Measurements from ENCODE around the gene LIF.

The LIF gene

DNA sequence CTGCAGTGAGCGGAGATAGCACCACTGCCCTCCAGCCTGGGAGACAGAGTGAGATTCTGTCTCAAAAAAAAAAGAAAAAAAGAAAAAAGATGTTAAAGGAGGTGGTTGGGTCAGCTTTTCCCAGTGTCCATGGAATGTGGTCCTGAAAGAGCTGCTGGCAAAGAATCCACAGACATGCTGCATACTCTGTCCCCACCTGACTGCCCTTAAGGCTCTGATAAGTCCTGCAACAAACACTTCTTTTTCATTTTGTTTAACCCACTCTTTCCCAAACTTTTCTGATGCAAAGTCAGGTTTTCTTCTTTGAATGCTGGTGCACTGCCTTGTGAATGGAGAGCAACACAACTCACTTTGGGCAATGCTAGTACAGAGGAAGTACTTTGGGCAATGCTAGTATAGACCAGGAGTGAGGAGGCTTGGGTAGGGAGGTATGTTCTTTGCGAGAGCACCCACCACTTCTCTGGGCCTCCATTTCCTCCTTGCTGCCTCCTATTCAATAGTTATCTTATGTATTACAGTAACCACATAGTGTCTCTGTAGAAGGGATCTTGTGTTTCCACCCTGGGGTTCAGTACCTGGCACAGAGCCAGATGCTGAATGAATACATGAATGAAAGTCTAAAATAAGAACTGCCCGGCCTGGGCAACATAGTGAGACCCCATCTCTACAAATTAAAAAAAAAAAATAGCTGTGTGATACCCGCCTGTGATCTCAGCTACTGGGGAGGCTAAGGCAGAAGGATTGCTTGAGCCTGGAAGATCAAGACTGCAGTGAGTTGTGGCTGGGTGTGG lies 18.9 kb downstream of the LIF start:
- Histone ChIP-seq H3K36me3 (ENCODE audit: control insufficient read depth, insufficient read depth, low read length) (no peaks in the 10 kb centered on the region), H3K27me3 (replicated peaks; ENCODE audit: control insufficient read depth, insufficient read depth, low read length) (no peaks in the 10 kb centered on the region; the same call in none of the 2 replicates), H3K4me3 (replicated peaks; ENCODE audit: low read depth, low read length) (no peak overlapping the region)
- TF ChIP-seq, protein P1, sequence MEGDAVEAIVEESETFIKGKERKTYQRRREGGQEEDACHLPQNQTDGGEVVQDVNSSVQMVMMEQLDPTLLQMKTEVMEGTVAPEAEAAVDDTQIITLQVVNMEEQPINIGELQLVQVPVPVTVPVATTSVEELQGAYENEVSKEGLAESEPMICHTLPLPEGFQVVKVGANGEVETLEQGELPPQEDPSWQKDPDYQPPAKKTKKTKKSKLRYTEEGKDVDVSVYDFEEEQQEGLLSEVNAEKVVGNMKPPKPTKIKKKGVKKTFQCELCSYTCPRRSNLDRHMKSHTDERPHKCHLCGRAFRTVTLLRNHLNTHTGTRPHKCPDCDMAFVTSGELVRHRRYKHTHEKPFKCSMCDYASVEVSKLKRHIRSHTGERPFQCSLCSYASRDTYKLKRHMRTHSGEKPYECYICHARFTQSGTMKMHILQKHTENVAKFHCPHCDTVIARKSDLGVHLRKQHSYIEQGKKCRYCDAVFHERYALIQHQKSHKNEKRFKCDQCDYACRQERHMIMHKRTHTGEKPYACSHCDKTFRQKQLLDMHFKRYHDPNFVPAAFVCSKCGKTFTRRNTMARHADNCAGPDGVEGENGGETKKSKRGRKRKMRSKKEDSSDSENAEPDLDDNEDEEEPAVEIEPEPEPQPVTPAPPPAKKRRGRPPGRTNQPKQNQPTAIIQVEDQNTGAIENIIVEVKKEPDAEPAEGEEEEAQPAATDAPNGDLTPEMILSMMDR (IDR thresholded peaks at IDR 0.05; ENCODE audit: insufficient read depth, low read length, poor library complexity, severe bottlenecking) = no peak
- DNase-seq (ENCODE audit: extremely low read depth, insufficient read length) = no peak

DNA sequence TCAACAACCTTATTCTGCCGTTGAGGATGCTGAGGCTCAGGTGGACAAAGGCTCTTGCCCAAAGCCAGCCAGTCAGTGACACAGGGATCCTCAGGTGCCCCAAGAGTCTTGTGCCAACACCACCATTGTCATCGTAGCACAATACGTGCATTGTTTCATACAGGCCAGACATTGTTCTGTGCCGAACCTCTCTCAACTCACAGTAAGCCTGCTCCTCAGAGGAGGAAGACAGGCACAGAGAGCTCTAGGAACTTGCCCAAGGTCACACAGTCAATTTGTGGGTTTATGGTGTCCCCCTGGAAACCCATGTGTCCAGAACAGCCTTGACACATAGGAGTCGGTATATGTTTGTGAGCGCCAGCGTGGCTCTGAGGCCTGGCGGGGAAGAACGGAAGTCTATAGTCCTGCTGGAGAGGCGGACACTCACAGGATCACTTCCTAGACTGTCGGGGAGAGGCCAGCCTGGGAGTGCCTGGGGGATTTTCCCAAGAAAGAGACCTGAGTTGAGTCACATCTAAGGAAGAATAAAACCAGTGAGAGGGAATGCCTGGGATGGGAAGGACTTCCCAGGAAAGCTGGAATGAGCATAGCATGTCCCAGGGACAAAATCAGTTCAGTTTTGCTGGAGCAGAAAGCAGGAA lies 20.2 kb downstream of the LIF start:
- no peak overlapping the region for H3K4me3 ChIP-seq (replicated peaks; ENCODE audit: low read depth, low read length)
- H3K36me3 ChIP-seq (ENCODE audit: control insufficient read depth, insufficient read depth, low read length) = no peaks in the 10 kb centered on the region
- DNase-seq (ENCODE audit: extremely low read depth, insufficient read length) = no peak
- H3K27me3 ChIP-seq (replicated peaks; ENCODE audit: control insufficient read depth, insufficient read depth, low read length) = no peaks in the 10 kb centered on the region; the same call in none of the 2 replicates
- TF ChIP-seq, protein P1 (IDR thresholded peaks at IDR 0.05; ENCODE audit: insufficient read depth, low read length, poor library complexity, severe bottlenecking) = no peak

DNA sequence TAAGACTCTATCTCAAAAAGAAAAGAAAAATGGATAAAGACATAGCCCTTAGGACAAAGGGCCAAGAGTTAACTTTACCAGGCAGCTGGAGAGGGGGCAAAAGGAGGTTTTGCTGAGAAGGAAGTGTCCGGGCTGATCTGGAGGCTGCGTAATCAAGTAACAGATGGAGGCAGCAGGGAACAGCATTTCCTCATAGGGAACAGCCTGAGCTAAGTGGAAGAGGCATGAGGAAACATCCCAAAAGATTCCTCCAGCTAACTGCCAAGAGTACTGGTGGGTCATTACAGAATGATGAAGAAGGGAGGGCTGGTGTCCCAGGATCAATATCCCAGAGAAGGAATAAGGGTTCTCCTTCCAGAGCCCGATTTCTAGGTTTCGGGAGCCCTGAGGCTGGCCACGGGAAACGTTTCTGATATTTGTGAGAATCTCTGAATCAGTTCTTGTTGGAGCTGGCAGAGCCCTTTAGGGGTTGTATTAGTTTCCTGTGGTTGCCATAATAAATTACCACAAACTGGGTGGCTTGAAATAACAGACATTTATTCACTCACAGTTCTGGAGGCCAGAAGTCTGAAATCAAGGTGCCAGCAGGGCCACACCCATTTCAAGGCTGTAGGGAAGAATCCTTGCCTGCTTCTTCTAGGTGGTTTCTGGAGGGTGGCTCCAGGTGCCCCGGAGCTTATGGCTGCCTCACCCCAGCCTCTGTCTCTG lies 21.2 kb downstream of the LIF start:
- Histone ChIP-seq H3K36me3 (ENCODE audit: control insufficient read depth, insufficient read depth, low read length) (no peaks in the 10 kb centered on the region), H3K27me3 (replicated peaks; ENCODE audit: control insufficient read depth, insufficient read depth, low read length) (no peaks in the 10 kb centered on the region; the same call in 1 of the 2 replicates), H3K4me3 (replicated peaks; ENCODE audit: low read depth, low read length) (no peak overlapping the region)
- TF ChIP-seq, protein P1 (IDR thresholded peaks at IDR 0.05; ENCODE audit: insufficient read depth, low read length, poor library complexity, severe bottlenecking) = no peak
- no peak for DNase-seq (ENCODE audit: extremely low read depth, insufficient read length)

DNA sequence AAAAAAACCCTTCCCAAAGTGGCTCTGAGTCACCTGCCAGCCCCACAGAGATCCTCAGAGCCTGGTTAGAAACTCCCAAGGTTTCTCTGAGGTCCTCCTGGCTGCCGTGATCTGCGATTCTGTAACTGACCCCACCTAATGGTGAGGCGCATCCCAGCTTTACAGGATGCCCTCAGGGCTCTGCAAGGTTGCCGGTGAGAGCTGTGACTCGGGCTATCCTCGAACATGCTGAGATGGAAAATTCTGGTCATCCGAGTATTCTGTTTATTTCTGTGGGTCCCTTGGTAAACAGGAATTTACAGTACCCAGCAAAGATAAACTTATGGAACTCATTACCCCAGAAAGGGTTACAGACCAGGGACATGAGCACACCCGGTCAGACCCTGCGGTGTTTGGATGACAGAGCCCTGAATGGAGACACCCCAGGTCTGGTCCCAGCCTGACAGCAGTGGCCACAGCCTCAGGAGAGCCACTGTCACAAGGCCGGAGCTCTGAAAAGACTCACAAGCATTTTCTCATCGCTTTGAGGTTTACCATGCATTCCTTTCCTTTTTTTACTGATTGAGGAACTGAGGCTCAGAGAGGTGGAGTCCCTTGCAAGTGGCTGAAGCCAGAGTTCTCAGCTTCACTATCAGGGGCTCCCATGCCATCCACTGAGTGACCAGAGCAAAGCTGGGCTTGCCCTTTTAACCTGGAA lies 22.2 kb downstream of the LIF start:
- TF ChIP-seq, protein P1 (IDR thresholded peaks at IDR 0.05; ENCODE audit: insufficient read depth, low read length, poor library complexity, severe bottlenecking) = no peak

DNA sequence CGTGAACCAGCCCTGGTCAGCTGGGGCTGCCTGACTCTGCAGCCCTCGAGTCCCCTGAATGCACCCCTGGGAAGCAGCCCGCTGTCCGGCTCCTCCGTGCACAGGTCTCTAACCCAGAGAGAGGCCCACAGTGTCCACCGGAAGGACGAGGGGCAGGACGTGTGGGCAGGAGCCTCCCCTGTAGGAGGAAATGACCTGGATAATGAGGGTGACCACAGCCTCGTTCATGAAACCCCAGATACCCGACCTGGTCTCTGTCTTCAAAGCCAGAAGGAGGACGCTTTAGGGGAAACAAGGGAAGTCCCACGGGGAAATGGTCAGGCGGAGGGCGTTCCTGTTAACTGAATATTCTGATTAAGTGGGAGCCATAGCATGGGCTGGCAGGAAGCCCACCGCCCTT lies 23.3 kb downstream of the LIF start:
- Histone ChIP-seq H3K4me3 (replicated peaks; ENCODE audit: low read depth, low read length) (no peak overlapping the region), H3K36me3 (ENCODE audit: control insufficient read depth, insufficient read depth, low read length) (no peaks in the 10 kb centered on the region), H3K27me3 (replicated peaks; ENCODE audit: control insufficient read depth, insufficient read depth, low read length) (no peaks in the 10 kb centered on the region; the same call in 1 of the 2 replicates)
- DNase-seq (ENCODE audit: extremely low read depth, insufficient read length) = no peak
- TF ChIP-seq, protein P1 (IDR thresholded peaks at IDR 0.05; ENCODE audit: insufficient read depth, low read length, poor library complexity, severe bottlenecking) = no peak

More for the DNA sequence above, 22.2 kb downstream of the LIF start:
- Histone ChIP-seq H3K27me3 (replicated peaks; ENCODE audit: control insufficient read depth, insufficient read depth, low read length) (no peaks in the 10 kb centered on the region; the same call in 1 of the 2 replicates), H3K36me3 (ENCODE audit: control insufficient read depth, insufficient read depth, low read length) (no peaks in the 10 kb centered on the region), H3K4me3 (replicated peaks; ENCODE audit: low read depth, low read length) (no peak overlapping the region)
- no peak for DNase-seq (ENCODE audit: extremely low read depth, insufficient read length)
